ENCODE data around the gene CD27. TPM values are rescaled to one million over a fixed set of nuclear protein-coding genes. Genes with fewer than 3 reads are reported as not detected.

The CD27 gene
- total and polyA plus RNA-seq, 2 of the 13 experiments (the other 11 are each of a cell fraction or from before 2014, with no cell fraction given), result 0.12 TPM; not detected in 1

DNA sequence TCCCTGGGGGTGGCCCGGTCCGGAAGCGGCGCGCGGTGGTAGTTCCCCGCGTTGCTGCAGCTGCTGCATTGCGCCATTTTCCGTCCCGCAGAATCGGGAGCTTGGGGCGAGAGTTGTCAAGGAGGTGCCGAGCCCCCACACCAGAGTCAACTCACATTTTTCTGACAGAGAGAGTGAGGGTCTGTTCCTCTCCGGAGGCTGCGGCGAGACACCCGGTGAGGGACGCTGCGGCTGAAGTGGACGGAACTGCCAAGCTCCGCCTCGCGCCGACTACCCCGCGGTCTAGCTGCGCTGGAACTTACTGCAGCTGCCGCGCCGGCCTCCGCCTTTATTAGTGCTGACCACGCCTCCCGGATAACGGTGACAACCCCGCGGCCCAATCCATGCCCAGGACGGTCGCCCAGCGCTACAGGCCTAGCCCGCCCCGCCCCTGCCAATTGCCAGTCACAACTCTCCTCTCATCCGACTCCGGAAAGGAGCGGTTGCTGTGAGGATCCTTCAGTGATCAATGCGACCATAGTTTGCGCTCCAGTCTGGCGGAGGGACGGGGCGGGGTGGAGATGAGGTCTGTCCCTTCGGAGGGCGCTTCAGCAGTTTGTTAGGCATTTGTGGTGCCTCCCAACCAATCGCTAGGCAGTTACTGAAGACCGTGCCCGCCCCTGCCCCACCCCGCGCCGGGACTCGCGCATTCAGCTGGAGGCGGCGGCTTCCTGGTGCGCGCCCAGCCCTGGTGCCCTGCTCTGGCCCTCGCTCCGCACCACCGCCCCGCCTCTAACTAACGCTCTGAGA lies 25.8 kb downstream of the CD27 start, which contains the start of gene VAMP1 (continued):
- TF ChIP-seq, protein P1, sequence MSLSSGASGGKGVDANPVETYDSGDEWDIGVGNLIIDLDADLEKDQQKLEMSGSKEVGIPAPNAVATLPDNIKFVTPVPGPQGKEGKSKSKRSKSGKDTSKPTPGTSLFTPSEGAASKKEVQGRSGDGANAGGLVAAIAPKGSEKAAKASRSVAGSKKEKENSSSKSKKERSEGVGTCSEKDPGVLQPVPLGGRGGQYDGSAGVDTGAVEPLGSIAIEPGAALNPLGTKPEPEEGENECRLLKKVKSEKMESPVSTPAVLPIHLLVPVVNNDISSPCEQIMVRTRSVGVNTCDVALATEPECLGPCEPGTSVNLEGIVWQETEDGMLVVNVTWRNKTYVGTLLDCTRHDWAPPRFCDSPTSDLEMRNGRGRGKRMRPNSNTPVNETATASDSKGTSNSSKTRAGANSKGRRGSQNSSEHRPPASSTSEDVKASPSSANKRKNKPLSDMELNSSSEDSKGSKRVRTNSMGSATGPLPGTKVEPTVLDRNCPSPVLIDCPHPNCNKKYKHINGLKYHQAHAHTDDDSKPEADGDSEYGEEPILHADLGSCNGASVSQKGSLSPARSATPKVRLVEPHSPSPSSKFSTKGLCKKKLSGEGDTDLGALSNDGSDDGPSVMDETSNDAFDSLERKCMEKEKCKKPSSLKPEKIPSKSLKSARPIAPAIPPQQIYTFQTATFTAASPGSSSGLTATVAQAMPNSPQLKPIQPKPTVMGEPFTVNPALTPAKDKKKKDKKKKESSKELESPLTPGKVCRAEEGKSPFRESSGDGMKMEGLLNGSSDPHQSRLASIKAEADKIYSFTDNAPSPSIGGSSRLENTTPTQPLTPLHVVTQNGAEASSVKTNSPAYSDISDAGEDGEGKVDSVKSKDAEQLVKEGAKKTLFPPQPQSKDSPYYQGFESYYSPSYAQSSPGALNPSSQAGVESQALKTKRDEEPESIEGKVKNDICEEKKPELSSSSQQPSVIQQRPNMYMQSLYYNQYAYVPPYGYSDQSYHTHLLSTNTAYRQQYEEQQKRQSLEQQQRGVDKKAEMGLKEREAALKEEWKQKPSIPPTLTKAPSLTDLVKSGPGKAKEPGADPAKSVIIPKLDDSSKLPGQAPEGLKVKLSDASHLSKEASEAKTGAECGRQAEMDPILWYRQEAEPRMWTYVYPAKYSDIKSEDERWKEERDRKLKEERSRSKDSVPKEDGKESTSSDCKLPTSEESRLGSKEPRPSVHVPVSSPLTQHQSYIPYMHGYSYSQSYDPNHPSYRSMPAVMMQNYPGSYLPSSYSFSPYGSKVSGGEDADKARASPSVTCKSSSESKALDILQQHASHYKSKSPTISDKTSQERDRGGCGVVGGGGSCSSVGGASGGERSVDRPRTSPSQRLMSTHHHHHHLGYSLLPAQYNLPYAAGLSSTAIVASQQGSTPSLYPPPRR (CRISPR knock-in tag; IDR thresholded peaks at IDR 0.05; ENCODE audit: borderline replicate concordance), result 0 out of 2 replicates have a peak, but pooled peaks have one; percentile 31
- peak; percentile 61; the same call in 1 of the 2 replicates for TF ChIP-seq ZSCAN9 (CRISPR knock-in tag; IDR thresholded peaks at IDR 0.05; ENCODE audit: borderline replicate concordance)
- TF ChIP-seq CHD4 (IDR thresholded peaks at IDR 0.05; ENCODE audit: borderline replicate concordance, low read length), result no peak
- TF ChIP-seq CREBL2 (CRISPR knock-in tag; IDR thresholded peaks at IDR 0.05; ENCODE audit: borderline replicate concordance), result no peak; the same call in 1 of the 2 replicates
- no peak; the same call in 1 of the 2 replicates for TF ChIP-seq MTF2 (CRISPR knock-in tag; IDR thresholded peaks at IDR 0.05; ENCODE audit: borderline replicate concordance)
- TF ChIP-seq ARNT2 (CRISPR knock-in tag; IDR thresholded peaks at IDR 0.05; ENCODE audit: low read depth), result peak; percentile 78; the same call in 1 of the 2 replicates
- TF ChIP-seq, protein P2, sequence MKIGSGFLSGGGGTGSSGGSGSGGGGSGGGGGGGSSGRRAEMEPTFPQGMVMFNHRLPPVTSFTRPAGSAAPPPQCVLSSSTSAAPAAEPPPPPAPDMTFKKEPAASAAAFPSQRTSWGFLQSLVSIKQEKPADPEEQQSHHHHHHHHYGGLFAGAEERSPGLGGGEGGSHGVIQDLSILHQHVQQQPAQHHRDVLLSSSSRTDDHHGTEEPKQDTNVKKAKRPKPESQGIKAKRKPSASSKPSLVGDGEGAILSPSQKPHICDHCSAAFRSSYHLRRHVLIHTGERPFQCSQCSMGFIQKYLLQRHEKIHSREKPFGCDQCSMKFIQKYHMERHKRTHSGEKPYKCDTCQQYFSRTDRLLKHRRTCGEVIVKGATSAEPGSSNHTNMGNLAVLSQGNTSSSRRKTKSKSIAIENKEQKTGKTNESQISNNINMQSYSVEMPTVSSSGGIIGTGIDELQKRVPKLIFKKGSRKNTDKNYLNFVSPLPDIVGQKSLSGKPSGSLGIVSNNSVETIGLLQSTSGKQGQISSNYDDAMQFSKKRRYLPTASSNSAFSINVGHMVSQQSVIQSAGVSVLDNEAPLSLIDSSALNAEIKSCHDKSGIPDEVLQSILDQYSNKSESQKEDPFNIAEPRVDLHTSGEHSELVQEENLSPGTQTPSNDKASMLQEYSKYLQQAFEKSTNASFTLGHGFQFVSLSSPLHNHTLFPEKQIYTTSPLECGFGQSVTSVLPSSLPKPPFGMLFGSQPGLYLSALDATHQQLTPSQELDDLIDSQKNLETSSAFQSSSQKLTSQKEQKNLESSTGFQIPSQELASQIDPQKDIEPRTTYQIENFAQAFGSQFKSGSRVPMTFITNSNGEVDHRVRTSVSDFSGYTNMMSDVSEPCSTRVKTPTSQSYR (CRISPR knock-in tag; IDR thresholded peaks at IDR 0.05; ENCODE audit: borderline replicate concordance), result no peak
- TF ChIP-seq PHF8 (CRISPR knock-in tag; IDR thresholded peaks at IDR 0.05), result peak; percentile 89
- TF ChIP-seq ATAD3A (CRISPR knock-in tag; IDR thresholded peaks at IDR 0.05), result no peak
- TF ChIP-seq, protein P3, sequence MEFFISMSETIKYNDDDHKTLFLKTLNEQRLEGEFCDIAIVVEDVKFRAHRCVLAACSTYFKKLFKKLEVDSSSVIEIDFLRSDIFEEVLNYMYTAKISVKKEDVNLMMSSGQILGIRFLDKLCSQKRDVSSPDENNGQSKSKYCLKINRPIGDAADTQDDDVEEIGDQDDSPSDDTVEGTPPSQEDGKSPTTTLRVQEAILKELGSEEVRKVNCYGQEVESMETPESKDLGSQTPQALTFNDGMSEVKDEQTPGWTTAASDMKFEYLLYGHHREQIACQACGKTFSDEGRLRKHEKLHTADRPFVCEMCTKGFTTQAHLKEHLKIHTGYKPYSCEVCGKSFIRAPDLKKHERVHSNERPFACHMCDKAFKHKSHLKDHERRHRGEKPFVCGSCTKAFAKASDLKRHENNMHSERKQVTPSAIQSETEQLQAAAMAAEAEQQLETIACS (CRISPR knock-in tag; IDR thresholded peaks at IDR 0.05), result peak; percentile 73
- peak; percentile 78; the same call in 1 of the 2 replicates for TF ChIP-seq ZNF552 (CRISPR knock-in tag; IDR thresholded peaks at IDR 0.05; ENCODE audit: borderline replicate concordance)
- TF ChIP-seq GABPA (IDR thresholded peaks at IDR 0.05; ENCODE audit: low read depth, low read length), result no peak
- TF ChIP-seq GABPA (CRISPR knock-in tag; IDR thresholded peaks at IDR 0.05; ENCODE audit: low read depth), result peak; percentile 72
- TF ChIP-seq, protein P4, sequence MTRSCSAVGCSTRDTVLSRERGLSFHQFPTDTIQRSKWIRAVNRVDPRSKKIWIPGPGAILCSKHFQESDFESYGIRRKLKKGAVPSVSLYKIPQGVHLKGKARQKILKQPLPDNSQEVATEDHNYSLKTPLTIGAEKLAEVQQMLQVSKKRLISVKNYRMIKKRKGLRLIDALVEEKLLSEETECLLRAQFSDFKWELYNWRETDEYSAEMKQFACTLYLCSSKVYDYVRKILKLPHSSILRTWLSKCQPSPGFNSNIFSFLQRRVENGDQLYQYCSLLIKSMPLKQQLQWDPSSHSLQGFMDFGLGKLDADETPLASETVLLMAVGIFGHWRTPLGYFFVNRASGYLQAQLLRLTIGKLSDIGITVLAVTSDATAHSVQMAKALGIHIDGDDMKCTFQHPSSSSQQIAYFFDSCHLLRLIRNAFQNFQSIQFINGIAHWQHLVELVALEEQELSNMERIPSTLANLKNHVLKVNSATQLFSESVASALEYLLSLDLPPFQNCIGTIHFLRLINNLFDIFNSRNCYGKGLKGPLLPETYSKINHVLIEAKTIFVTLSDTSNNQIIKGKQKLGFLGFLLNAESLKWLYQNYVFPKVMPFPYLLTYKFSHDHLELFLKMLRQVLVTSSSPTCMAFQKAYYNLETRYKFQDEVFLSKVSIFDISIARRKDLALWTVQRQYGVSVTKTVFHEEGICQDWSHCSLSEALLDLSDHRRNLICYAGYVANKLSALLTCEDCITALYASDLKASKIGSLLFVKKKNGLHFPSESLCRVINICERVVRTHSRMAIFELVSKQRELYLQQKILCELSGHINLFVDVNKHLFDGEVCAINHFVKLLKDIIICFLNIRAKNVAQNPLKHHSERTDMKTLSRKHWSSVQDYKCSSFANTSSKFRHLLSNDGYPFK (CRISPR knock-in tag; IDR thresholded peaks at IDR 0.05; ENCODE audit: borderline replicate concordance), result peak; percentile 56; the same call in 1 of the 2 replicates
